Measurements from ENCODE around the gene SPATA6. TPM values are rescaled to one million over a fixed set of nuclear protein-coding genes. Genes with fewer than 3 reads are reported as not detected.
"Not testable (repeated sequence)": the region's sequence is repeated elsewhere in the genome, so short reads cannot be mapped to it uniquely, and the experiment has no call there.

SPATA6 gene
- polyA plus RNA-seq, 2 of the 4 experiments (the other 2 are of a cell fraction), result 2.3 to 3.5 TPM

GRCh38 chr1:48302652-48303051 is 169.4 kb downstream of the SPATA6 start:
- Histone ChIP-seq H3K4me1 (no peaks in the 10 kb centered on the region), H3K27ac (no peak overlapping the region), H3K9me3 (no peaks in the 10 kb centered on the region), H3K4me3 (no peak overlapping the region), H3K4me2 (no peak overlapping the region)
- TF ChIP-seq FOSL2 (IDR thresholded peaks at IDR 0.05) (no peak), FOSL2 (CRISPR knock-in tag; IDR thresholded peaks at IDR 0.05) (no peak), EHF (CRISPR knock-in tag; IDR thresholded peaks at IDR 0.05) (no peak), ZC3H11A (IDR thresholded peaks at IDR 0.05) (no peak), HMGXB4 (CRISPR knock-in tag; IDR thresholded peaks at IDR 0.05; ENCODE audit: borderline replicate concordance) (no peak), NFE2L2 (conservative IDR thresholded peaks at IDR 0.05; ENCODE audit: low read length) (no peak), JUNB (IDR thresholded peaks at IDR 0.05) (no peak), RCOR1 (IDR thresholded peaks at IDR 0.05; ENCODE audit: low read depth, low read length) (no peak), NPAS2 (CRISPR knock-in tag; IDR thresholded peaks at IDR 0.05; ENCODE audit: borderline replicate concordance) (no peak), CEBPB (IDR thresholded peaks at IDR 0.05) (no peak), BHLHE40 (IDR thresholded peaks at IDR 0.05; ENCODE audit: low read depth, low read length) (no peak), REST (IDR thresholded peaks at IDR 0.05) (no peak), JUN (IDR thresholded peaks at IDR 0.05) (no peak), GATA3 (IDR thresholded peaks at IDR 0.05; ENCODE audit: borderline replicate concordance) (no peak)
- no peak for DNase-seq (ENCODE audit: low read depth in 1 of 2, low spot score in 1 of 2)
- FAIRE-seq, result no peak
- no peak for ATAC-seq
- CTCF ChIA-PET, result no interaction called here
- POLR2A ChIA-PET, result no interaction called here

DNA sequence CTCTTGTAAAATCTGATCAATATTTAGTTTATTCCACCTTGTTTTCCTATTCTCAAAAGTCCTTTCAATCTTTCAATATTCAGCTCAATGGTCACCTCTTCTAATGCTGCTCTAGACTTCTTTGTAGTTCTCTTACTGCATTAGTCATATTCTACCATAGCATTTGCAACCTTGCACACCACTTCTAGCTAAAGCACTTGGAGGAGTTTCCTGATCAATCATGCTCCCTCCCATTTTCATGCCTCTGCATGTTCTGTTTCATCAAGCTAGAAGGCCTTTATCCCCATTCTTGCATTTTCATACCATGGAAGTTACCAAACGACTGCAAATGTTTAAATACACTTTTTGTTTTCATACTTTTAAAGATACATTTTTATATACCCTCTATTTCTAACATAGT is 177.3 kb downstream of the SPATA6 start:
- ChIA-PET POLR2A (no interaction called here), CTCF (no interaction called here)
- DNase-seq (ENCODE audit: low read depth in 1 of 2, low spot score in 1 of 2), result no peak
- TF ChIP-seq MYC (IDR thresholded peaks at IDR 0.05; ENCODE audit: borderline replicate concordance, low read length) (no peak), ESRRA (IDR thresholded peaks at IDR 0.05; ENCODE audit: borderline replicate concordance, low read length) (no peak), POLR2A (IDR thresholded peaks at IDR 0.05; ENCODE audit: low read length) (no peak), CTCF (IDR thresholded peaks at IDR 0.05) (no peak)
- TF ChIP-seq, protein P1, sequence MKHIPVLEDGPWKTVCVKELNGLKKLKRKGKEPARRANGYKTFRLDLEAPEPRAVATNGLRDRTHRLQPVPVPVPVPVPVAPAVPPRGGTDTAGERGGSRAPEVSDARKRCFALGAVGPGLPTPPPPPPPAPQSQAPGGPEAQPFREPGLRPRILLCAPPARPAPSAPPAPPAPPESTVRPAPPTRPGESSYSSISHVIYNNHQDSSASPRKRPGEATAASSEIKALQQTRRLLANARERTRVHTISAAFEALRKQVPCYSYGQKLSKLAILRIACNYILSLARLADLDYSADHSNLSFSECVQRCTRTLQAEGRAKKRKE (CRISPR knock-in tag; IDR thresholded peaks at IDR 0.05; ENCODE audit: low read depth), result no peak
- no peak overlapping the region for H3K27ac ChIP-seq
- H3K4me1 ChIP-seq, result no peaks in the 10 kb centered on the region
- 0% methylated on average over 1 of the region's 1 CpG for WGBS (ENCODE audit: missing lambda C conversion rate)
- no peaks in the 10 kb centered on the region for H3K9me3 ChIP-seq
- H3K4me3 ChIP-seq, result no peak overlapping the region
- FAIRE-seq, result no peak
- H3K4me2 ChIP-seq, result no peak overlapping the region
- no peak for ATAC-seq

DNA sequence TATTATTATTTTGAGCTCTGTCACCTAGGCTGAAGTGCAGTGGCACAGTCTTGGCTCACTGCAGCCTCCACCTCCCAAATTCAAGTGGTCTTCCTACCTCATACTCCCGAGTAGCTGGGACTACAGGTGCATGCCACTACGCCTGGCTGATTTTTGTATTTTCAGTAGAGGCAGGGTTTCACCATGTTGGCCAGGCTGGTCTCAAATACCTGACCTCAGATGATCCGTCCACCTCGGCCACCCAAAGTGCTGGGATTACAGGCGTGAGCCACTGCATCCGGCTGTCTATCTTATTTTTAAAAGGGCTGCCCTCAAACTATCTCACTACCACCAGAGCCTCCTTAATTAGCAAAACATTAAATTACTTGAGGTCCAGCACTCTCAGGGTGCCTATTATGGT is 177.9 kb downstream of the SPATA6 start:
- CTCF ChIA-PET, result not testable (repeated sequence)
- WGBS (ENCODE audit: missing lambda C conversion rate), result 34% methylated on average over 6 of the region's 6 CpGs

More for the DNA sequence above, 177.9 kb downstream of the SPATA6 start:
- DNase-seq (ENCODE audit: low read depth in 1 of 2, low spot score in 1 of 2); H3K4me2 ChIP-seq; H3K27ac ChIP-seq; H3K4me1 ChIP-seq; H3K4me3 ChIP-seq; FAIRE-seq; POLR2A ChIA-PET; ATAC-seq; H3K9me3 ChIP-seq: not testable (repeated sequence)

Data from A549 (cell line).